IMR-90 (cell line): ENCODE results near the gene PYGM.

Source experiments
- ELK1 ChIP-seq: fragments of 150-350 bp; IDR thresholded peaks from 2 replicates; pipeline ENCODE4 v1.6.1; 2016; ENCODE audit warnings: low read depth, mild to moderate bottlenecking, low read length, moderate library complexity, borderline replicate concordance
- MXI1 ChIP-seq: IDR thresholded peaks from 2 replicates; pipeline ENCODE4 v1.6.1; 2012; ENCODE audit warnings: low read depth, mild to moderate bottlenecking, low read length, moderate library complexity, borderline replicate concordance
- RCOR1 ChIP-seq: IDR thresholded peaks from 2 replicates; pipeline ENCODE4 v1.6.1; 2012; ENCODE audit warnings: mild to moderate bottlenecking, low read length, improper control_type of control experiment; ENCODE audit not compliant: insufficient replicate concordance
- TF ChIP-seq, protein P1 (sequence below): fragments of 150-350 bp; IDR thresholded peaks from 2 replicates; pipeline ENCODE4 v1.6.1; 2017; ENCODE audit warnings: mild to moderate bottlenecking, antibody characterized with exemption, low read length, low read depth
- TF ChIP-seq, protein P2 (sequence below): conservative IDR thresholded peaks from 2 replicates; pipeline ENCODE4 v1.5.1; 2012; ENCODE audit warnings: mild to moderate bottlenecking, low read depth, low read length, improper control_type of control experiment

GRCh38 chr11:64799256-64799622 lies 39.5 kb upstream of the PYGM start:
- TF ChIP-seq MXI1 (no peak), ELK1 (no peak), RCOR1 (no peak)
- TF ChIP-seq, protein P1, sequence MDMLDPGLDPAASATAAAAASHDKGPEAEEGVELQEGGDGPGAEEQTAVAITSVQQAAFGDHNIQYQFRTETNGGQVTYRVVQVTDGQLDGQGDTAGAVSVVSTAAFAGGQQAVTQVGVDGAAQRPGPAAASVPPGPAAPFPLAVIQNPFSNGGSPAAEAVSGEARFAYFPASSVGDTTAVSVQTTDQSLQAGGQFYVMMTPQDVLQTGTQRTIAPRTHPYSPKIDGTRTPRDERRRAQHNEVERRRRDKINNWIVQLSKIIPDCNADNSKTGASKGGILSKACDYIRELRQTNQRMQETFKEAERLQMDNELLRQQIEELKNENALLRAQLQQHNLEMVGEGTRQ: no peak
- TF ChIP-seq, protein P2, sequence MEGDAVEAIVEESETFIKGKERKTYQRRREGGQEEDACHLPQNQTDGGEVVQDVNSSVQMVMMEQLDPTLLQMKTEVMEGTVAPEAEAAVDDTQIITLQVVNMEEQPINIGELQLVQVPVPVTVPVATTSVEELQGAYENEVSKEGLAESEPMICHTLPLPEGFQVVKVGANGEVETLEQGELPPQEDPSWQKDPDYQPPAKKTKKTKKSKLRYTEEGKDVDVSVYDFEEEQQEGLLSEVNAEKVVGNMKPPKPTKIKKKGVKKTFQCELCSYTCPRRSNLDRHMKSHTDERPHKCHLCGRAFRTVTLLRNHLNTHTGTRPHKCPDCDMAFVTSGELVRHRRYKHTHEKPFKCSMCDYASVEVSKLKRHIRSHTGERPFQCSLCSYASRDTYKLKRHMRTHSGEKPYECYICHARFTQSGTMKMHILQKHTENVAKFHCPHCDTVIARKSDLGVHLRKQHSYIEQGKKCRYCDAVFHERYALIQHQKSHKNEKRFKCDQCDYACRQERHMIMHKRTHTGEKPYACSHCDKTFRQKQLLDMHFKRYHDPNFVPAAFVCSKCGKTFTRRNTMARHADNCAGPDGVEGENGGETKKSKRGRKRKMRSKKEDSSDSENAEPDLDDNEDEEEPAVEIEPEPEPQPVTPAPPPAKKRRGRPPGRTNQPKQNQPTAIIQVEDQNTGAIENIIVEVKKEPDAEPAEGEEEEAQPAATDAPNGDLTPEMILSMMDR: no peak
